ENCODE measurements around the gene AKAP11. TPM values are rescaled to one million over a fixed set of nuclear protein-coding genes. Genes with fewer than 3 reads are reported as not detected.

Gene AKAP11
- total RNA-seq, 2 experiments from 2014 or later = 27.2 to 30.1 TPM

- Mint-ChIP-seq H3K4me1 (peaks cover 39% of the 10 kb centered on the region), H3K4me3 (no peak overlapping the region), H3K9me3 (no peaks in the 10 kb centered on the region), H3K27ac (peak overlapping the region; percentile 47), H3K27me3 (no peaks in the 10 kb centered on the region), H3K36me3 (ENCODE audit: low read depth) (peaks cover 19% of the 10 kb centered on the region)
- no peak for DNase-seq
- ChIA-PET CTCF (no interaction called here), POLR2A (no interaction called here)
Observed at GRCh38 chr13:42277618-42278276, 5.8 kb downstream of the AKAP11 start.

GRCh38 chr13:42279080-42279479 lies 7.1 kb downstream of the AKAP11 start:
- Mint-ChIP-seq H3K4me1 (peaks cover 40% of the 10 kb centered on the region), H3K36me3 (ENCODE audit: low read depth) (peaks cover 27% of the 10 kb centered on the region), H3K4me3 (no peak overlapping the region), H3K27me3 (no peaks in the 10 kb centered on the region), H3K9me3 (no peaks in the 10 kb centered on the region), H3K27ac (no peak overlapping the region)
- ChIA-PET POLR2A (no interaction called here), CTCF (no interaction called here)
- no peak for DNase-seq

DNA sequence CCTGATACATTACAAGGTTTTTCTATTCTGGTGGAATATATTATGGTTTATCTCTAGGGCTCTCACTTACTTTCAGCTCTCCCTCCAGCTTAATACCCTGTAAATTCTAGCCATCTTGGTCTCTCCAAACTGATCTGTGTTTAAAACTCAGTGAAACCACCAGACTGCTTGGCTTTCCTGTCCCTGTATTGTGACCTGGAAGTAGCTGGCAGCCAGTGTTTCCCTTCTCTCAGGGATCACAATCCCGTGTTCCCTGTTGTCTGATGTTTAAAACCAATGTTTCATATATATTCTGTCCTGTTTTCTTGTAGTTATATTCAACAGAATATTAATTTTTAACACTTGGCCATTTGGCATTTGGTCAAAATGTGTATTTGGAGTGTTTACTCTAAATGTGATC lies 8.0 kb downstream of the AKAP11 start:
- ChIA-PET POLR2A (no interaction called here), CTCF (no interaction called here)
- H3K27me3 Mint-ChIP-seq = no peaks in the 10 kb centered on the region
- peaks cover 34% of the 10 kb centered on the region for H3K4me1 Mint-ChIP-seq
- H3K9me3 Mint-ChIP-seq = no peaks in the 10 kb centered on the region
- peaks cover 29% of the 10 kb centered on the region for H3K36me3 Mint-ChIP-seq (ENCODE audit: low read depth)
- DNase-seq = no peak
- no peak overlapping the region for H3K4me3 Mint-ChIP-seq
- no peak overlapping the region for H3K27ac Mint-ChIP-seq

DNA sequence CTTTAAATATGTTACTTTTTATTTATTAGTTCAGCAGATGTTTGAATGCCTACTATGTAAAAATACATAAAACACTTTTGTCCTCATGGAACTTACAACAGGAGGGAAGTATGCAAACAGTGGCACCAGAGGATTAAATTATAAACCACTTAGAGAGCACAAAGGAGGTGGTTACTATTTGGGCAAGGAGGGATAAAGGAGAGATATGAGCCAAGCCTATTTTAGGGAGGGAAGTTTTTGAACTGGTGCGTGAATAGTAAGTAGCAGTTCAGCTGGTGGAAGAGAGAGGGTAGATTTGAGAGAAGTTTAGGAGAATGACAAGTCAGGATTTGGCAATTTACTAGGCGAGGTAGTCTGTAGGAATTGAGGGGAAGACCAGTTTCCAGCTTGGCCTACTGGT lies 8.6 kb downstream of the AKAP11 start:
- H3K36me3 Mint-ChIP-seq (ENCODE audit: low read depth) = peaks cover 27% of the 10 kb centered on the region
- CTCF ChIA-PET = no interaction called here

DNA sequence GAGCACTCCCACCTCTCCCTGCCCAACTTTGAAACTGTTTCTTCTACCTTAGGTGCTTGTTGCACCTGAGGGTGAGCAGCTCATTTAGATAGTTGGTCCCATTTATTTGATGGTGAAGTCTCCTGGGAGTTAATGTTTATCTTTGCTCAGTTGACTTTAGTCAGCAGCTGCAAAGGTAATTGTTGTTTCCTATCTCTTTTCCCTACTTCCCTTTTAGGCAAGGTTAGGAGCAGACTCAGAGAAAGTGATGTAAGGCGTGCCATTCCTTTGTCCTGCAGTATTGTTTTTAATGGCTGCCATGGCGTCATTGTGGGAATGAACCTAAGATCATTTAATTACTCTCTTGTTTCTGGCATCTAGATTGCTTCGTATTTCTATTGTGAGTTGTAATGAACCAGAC lies 11.6 kb downstream of the AKAP11 start:
- peaks cover 35% of the 10 kb centered on the region for H3K36me3 Mint-ChIP-seq (ENCODE audit: low read depth)
- DNase-seq = no peak
- no peaks in the 10 kb centered on the region for H3K9me3 Mint-ChIP-seq
- H3K4me1 Mint-ChIP-seq = peaks cover 27% of the 10 kb centered on the region
- no peaks in the 10 kb centered on the region for H3K27me3 Mint-ChIP-seq
- ChIA-PET POLR2A (no interaction called here), CTCF (no interaction called here)
- H3K27ac Mint-ChIP-seq = no peak overlapping the region
- no peak overlapping the region for H3K4me3 Mint-ChIP-seq

More for the DNA sequence above, 8.6 kb downstream of the AKAP11 start:
- POLR2A ChIA-PET = no interaction called here
- H3K27me3 Mint-ChIP-seq = no peaks in the 10 kb centered on the region
- no peak for DNase-seq
- no peaks in the 10 kb centered on the region for H3K9me3 Mint-ChIP-seq
- H3K4me3 Mint-ChIP-seq = no peak overlapping the region
- H3K27ac Mint-ChIP-seq = no peak overlapping the region
- H3K4me1 Mint-ChIP-seq = peaks cover 31% of the 10 kb centered on the region

GRCh38 chr13:42284068-42284467 lies 12.1 kb downstream of the AKAP11 start:
- POLR2A ChIA-PET = no interaction called here
- no peak for DNase-seq
- no peak overlapping the region for H3K4me3 Mint-ChIP-seq
- no peak overlapping the region for H3K27ac Mint-ChIP-seq
- no peaks in the 10 kb centered on the region for H3K9me3 Mint-ChIP-seq
- H3K4me1 Mint-ChIP-seq = peaks cover 27% of the 10 kb centered on the region
- CTCF ChIA-PET = no interaction called here
- peaks cover 39% of the 10 kb centered on the region for H3K36me3 Mint-ChIP-seq (ENCODE audit: low read depth)
- H3K27me3 Mint-ChIP-seq = no peaks in the 10 kb centered on the region

DNA sequence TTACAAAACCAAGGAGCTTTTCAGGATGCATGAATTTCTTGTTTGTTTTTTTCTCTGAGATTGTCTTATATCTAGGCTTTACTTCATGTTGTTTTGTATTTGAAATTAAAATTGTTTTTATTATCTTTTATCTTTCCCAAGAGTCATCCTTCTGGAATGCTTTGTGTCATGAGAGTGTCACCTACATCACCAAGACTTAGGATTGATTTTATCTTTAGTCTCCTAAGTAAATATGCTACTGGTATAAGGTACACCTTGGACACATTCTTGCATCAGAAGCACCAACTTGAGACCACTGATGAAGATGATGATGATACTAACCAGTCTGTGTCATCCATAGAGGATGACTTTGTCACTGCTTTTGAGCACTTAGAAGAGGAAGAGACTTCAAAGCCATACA lies 26.4 kb downstream of the AKAP11 start:
- no peak overlapping the region for H3K4me3 Mint-ChIP-seq
- H3K27me3 Mint-ChIP-seq = no peaks in the 10 kb centered on the region
- no peak overlapping the region for H3K27ac Mint-ChIP-seq
- peaks cover 12% of the 10 kb centered on the region for H3K4me1 Mint-ChIP-seq
- CTCF ChIA-PET = no interaction called here
- DNase-seq = no peak
- peaks cover 78% of the 10 kb centered on the region for H3K36me3 Mint-ChIP-seq (ENCODE audit: low read depth)
- H3K9me3 Mint-ChIP-seq = peaks cover 2% of the 10 kb centered on the region
- POLR2A ChIA-PET = no interaction called here

GRCh38 chr13:42305503-42305902 lies 33.6 kb downstream of the AKAP11 start:
- ChIA-PET POLR2A (no interaction called here), CTCF (interaction anchor here (0.6 to 1.6 kb wide), 2 partner anchors 9 to 113 kb away, joined by 3 read pairs; no protein-coding TSS in a partner anchor)
- Mint-ChIP-seq H3K4me3 (no peak overlapping the region), H3K36me3 (ENCODE audit: low read depth) (peaks cover 90% of the 10 kb centered on the region), H3K9me3 (no peaks in the 10 kb centered on the region), H3K27me3 (no peaks in the 10 kb centered on the region), H3K27ac (no peak overlapping the region), H3K4me1 (peaks cover 12% of the 10 kb centered on the region)
- DNase-seq = no peak

DNA sequence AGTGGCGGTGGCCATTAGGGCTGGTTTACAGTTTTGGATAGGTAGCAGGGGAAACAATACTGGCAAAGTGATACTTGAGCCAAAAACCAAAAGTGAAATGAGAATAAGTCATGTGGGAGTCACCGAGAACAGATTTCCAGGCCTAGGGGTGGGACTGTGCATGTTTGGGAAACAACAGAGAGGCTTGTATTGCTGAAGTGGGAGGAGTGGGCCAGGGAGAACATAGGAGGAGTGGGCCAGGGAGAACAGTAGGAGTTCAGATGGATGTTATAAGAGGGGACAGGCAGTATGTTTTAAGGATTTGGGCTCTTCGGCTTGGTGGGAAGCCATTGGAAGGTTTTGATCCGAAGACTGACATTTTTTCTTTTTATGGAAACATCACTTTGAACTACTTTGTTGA lies 35.5 kb downstream of the AKAP11 start:
- peaks cover 81% of the 10 kb centered on the region for H3K36me3 Mint-ChIP-seq (ENCODE audit: low read depth)
- no peak for DNase-seq
- H3K27ac Mint-ChIP-seq = no peak overlapping the region
- POLR2A ChIA-PET = no interaction called here
- peaks cover 17% of the 10 kb centered on the region for H3K4me1 Mint-ChIP-seq
- H3K4me3 Mint-ChIP-seq = no peak overlapping the region
- CTCF ChIA-PET = no interaction called here
- H3K9me3 Mint-ChIP-seq = no peaks in the 10 kb centered on the region
- H3K27me3 Mint-ChIP-seq = no peaks in the 10 kb centered on the region

- DNase-seq = no peak
- H3K4me3 Mint-ChIP-seq = no peak overlapping the region
- H3K27me3 Mint-ChIP-seq = no peaks in the 10 kb centered on the region
- H3K9me3 Mint-ChIP-seq = no peaks in the 10 kb centered on the region
- POLR2A ChIA-PET = no interaction called here
- CTCF ChIA-PET = interaction anchor here (1.3 kb wide), 1 partner anchor 16 kb away, joined by 3 read pairs; no protein-coding TSS in a partner anchor
- H3K36me3 Mint-ChIP-seq (ENCODE audit: low read depth) = peaks cover 61% of the 10 kb centered on the region
- peaks cover 19% of the 10 kb centered on the region for H3K4me1 Mint-ChIP-seq
- H3K27ac Mint-ChIP-seq = no peak overlapping the region
Observed at GRCh38 chr13:42312817-42313431, 41.0 kb downstream of the AKAP11 start.

GRCh38 chr13:42318570-42318969 lies 46.6 kb downstream of the AKAP11 start:
- DNase-seq = no peak
- H3K9me3 Mint-ChIP-seq = no peaks in the 10 kb centered on the region
- POLR2A ChIA-PET = no interaction called here
- no peaks in the 10 kb centered on the region for H3K27me3 Mint-ChIP-seq
- H3K27ac Mint-ChIP-seq = no peak overlapping the region
- H3K4me3 Mint-ChIP-seq = no peak overlapping the region
- H3K36me3 Mint-ChIP-seq (ENCODE audit: low read depth) = peaks cover 44% of the 10 kb centered on the region
- H3K4me1 Mint-ChIP-seq = peaks cover 15% of the 10 kb centered on the region
- CTCF ChIA-PET = interaction anchor here (1.0 to 1.5 kb wide), 3 partner anchors 15 to 178 kb away, joined by 3 to 8 read pairs (median 5); no protein-coding TSS in a partner anchor

DNA sequence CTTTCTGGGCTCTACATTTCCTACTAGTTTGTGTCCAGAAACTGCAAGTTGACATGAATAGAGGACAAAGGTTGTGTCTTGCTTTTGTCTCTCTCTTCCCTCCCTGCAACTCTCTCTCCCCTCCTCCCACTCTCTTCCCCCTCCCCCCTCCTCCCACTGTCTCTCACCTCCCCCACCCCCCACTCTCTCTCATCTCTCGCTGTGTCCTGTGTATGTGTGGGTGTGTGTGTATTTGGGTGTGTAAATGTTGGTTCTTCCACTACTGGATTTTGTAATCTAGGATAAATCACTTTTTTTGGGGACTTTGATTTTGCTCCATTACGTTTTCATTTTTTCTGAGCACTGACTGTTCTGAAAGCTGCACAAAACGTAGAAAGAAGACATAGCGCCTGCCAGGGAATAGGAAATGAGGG lies 48.4 kb downstream of the AKAP11 start:
- Mint-ChIP-seq H3K27ac (peak overlapping the region; percentile 56), H3K36me3 (ENCODE audit: low read depth) (peaks cover 37% of the 10 kb centered on the region), H3K27me3 (no peaks in the 10 kb centered on the region), H3K4me1 (peaks cover 15% of the 10 kb centered on the region), H3K9me3 (no peaks in the 10 kb centered on the region), H3K4me3 (no peak overlapping the region)
- no peak for DNase-seq
- ChIA-PET POLR2A (interaction anchor here (0.6 kb wide), 1 partner anchor 26 kb away, joined by 4 read pairs; no protein-coding TSS in a partner anchor), CTCF (interaction anchor here (1.0 kb wide), 1 partner anchor 14 kb away, joined by 3 read pairs; no protein-coding TSS in a partner anchor)

DNA sequence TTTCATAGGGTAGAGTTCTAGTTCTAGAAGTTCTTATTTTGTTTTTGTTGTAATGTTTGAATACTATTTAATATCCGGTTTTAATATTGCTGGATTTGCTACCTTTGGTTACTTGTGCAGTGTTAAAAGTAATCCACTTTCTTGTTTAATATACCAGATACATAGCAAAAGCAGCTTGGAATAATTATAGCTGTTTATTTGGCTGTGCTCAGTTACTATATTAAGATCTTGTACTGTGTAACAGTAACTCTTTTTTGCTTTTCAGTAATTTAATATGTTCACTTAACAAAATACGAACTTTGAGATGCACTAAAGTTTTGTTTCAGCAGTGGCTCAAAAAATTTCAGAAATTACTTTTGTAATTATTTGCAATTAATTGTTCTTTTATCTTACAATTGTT lies 50.9 kb downstream of the AKAP11 start:
- H3K27ac Mint-ChIP-seq = no peak overlapping the region
- peaks cover 25% of the 10 kb centered on the region for H3K36me3 Mint-ChIP-seq (ENCODE audit: low read depth)
- ChIA-PET CTCF (interaction anchor here (0.6 to 0.8 kb wide), 2 partner anchors 20 to 1624 kb away, joined by 3 read pairs; no protein-coding TSS in a partner anchor), POLR2A (no interaction called here)
- H3K27me3 Mint-ChIP-seq = no peaks in the 10 kb centered on the region
- no peaks in the 10 kb centered on the region for H3K9me3 Mint-ChIP-seq
- DNase-seq = no peak
- H3K4me1 Mint-ChIP-seq = peaks cover 17% of the 10 kb centered on the region
- H3K4me3 Mint-ChIP-seq = no peak overlapping the region

- peaks cover 18% of the 10 kb centered on the region for H3K4me1 Mint-ChIP-seq
- CTCF ChIA-PET = no interaction called here
- peaks cover 20% of the 10 kb centered on the region for H3K36me3 Mint-ChIP-seq (ENCODE audit: low read depth)
- no peaks in the 10 kb centered on the region for H3K27me3 Mint-ChIP-seq
- no peak overlapping the region for H3K27ac Mint-ChIP-seq
- peaks cover 6% of the 10 kb centered on the region for H3K9me3 Mint-ChIP-seq
- POLR2A ChIA-PET = no interaction called here
- H3K4me3 Mint-ChIP-seq = no peak overlapping the region
- DNase-seq = no peak
Observed at GRCh38 chr13:42324704-42325103, 52.8 kb downstream of the AKAP11 start.

All from activated CD4-positive, alpha-beta T cell treated with anti-CD3 and anti-CD28 coated beads, Interleukin-2, amount 10 ng/mL, durations not matched to agents 7 days and 5 days (primary cell).